MCF 10A (cell line): ENCODE data around the gene RARS2. TPM values are rescaled to one million over a fixed set of nuclear protein-coding genes. Genes with fewer than 3 reads are reported as not detected.

Source experiments
- BruUV-seq: library from RNA; stranded (reverse); fragments of 400-500 nt; replicated peaks from 2 replicates; lab custom pipeline; 2021; lab: Mats Ljungman, UMichigan
- CTCF ChIA-PET: fragments of 300-600 bp; sonication (Branson Sonifier 250); formaldehyde crosslinking; extraction: SDS; loops from one replicate; lab custom pipeline; 2021; ENCODE audit warnings: antibody characterized with exemption, inconsistent platforms; lab: Yijun Ruan, JAX
- POLR2A ChIA-PET: fragments of 300-600, 350-650 bp; sonication (Branson Sonifier 250); formaldehyde crosslinking; extraction: SDS; loops from one replicate; lab custom pipeline; 2020; ENCODE audit warnings: antibody characterized with exemption, inconsistent platforms; lab: Yijun Ruan, JAX
- DNase-seq: peaks from one replicate; pipeline ENCODE4 v3.0.0-alpha.2; 2018; ENCODE audit not compliant: unreplicated experiment
- H3K27ac Mint-ChIP-seq: one replicate; pipeline ENCODE4 v1.8.0; 2022; ENCODE audit warnings: mild to moderate bottlenecking, low read depth, mixed read lengths; ENCODE audit not compliant: unreplicated experiment
- H3K27me3 Mint-ChIP-seq: one replicate; pipeline ENCODE4 v1.8.0; 2022; ENCODE audit warnings: mixed read lengths; ENCODE audit not compliant: insufficient read depth, unreplicated experiment
- H3K36me3 Mint-ChIP-seq: one replicate; pipeline ENCODE4 v1.8.0; 2022; ENCODE audit warnings: mild to moderate bottlenecking, moderate library complexity, mixed read lengths; ENCODE audit not compliant: insufficient read depth, unreplicated experiment
- H3K4me1 Mint-ChIP-seq: one replicate; pipeline ENCODE4 v1.8.0; 2022; ENCODE audit warnings: mixed read lengths; ENCODE audit not compliant: insufficient read depth, unreplicated experiment
- H3K4me3 Mint-ChIP-seq: one replicate; pipeline ENCODE4 v1.8.0; 2022; ENCODE audit warnings: mild to moderate bottlenecking, moderate library complexity, mixed read lengths; ENCODE audit not compliant: unreplicated experiment
- H3K9me3 Mint-ChIP-seq: one replicate; pipeline ENCODE4 v1.8.0; 2022; ENCODE audit warnings: mixed read lengths; ENCODE audit not compliant: unreplicated experiment
- CTCF ChIP-seq: fragments of 200-600 bp; IDR thresholded peaks from one replicate; pipeline ENCODE4 v1.8.0; 2022; ENCODE audit warnings: antibody characterized with exemption, mild to moderate bottlenecking; ENCODE audit not compliant: unreplicated experiment
- intact Hi-C: fragments of 100-400 bp; cut with micrococcal nuclease; formaldehyde crosslinking; loops from 2 replicates; pipeline ENCODE4 v1.14.1; 2022
- total RNA-seq: library from RNA; stranded (reverse); gene quantifications from 2 replicates; pipeline ENCODE4 v1.2.3, GENCODE V29; 2022

RARS2 gene
- total RNA-seq, 1 experiment from 2014 or later = 29.9 TPM

DNA sequence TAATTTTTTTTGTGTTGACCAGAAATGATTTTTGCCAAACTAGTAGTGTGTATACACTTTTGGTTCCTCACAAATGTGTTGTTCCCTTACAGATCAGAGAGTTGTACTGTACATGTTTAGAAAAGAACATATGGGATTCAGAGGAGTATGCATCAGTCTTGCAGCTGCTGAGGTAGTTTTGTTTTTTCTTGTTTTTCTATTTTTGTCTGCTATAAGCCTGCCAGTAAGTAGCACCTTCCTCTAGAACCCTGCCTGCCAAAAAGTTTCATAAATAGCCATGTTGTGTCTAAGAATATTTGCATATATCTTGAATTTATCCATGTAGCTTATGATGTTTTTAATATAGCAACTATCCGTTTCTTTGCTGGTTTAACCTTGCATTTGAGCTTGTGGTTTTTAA lies 46.5 kb upstream of the RARS2 start:
- intact Hi-C loops = no loop called here
- Mint-ChIP-seq H3K9me3 (no peaks in the 10 kb centered on the region), H3K4me1 (no peaks in the 10 kb centered on the region), H3K4me3 (no peak overlapping the region), H3K27ac (no peak overlapping the region), H3K27me3 (no peaks in the 10 kb centered on the region), H3K36me3 (peaks cover 32% of the 10 kb centered on the region)
- CTCF ChIA-PET = interaction anchor here (1.0 kb wide), 1 partner anchor 20 kb away, joined by 3 read pairs; no protein-coding TSS in a partner anchor
- BruUV-seq = no TSS peak
- POLR2A ChIA-PET = interaction anchor here (1.4 to 1.5 kb wide), 2 partner anchors 12 to 66 kb away, joined by 4 read pairs; partner anchors contain the start of gene AKIRIN2
- no peak for TF ChIP-seq CTCF
- DNase-seq = no peak

- Mint-ChIP-seq H3K27ac (no peak overlapping the region), H3K4me1 (no peaks in the 10 kb centered on the region), H3K4me3 (no peak overlapping the region), H3K9me3 (no peaks in the 10 kb centered on the region), H3K27me3 (no peaks in the 10 kb centered on the region), H3K36me3 (peaks cover 24% of the 10 kb centered on the region)
- intact Hi-C loops = no loop called here
- no peak for DNase-seq
- POLR2A ChIA-PET = no interaction called here
- BruUV-seq = no TSS peak
- CTCF ChIA-PET = no interaction called here
- TF ChIP-seq CTCF = no peak
Measured at GRCh38 chr6:87633851-87634250, 44.1 kb upstream of the RARS2 start.

DNA sequence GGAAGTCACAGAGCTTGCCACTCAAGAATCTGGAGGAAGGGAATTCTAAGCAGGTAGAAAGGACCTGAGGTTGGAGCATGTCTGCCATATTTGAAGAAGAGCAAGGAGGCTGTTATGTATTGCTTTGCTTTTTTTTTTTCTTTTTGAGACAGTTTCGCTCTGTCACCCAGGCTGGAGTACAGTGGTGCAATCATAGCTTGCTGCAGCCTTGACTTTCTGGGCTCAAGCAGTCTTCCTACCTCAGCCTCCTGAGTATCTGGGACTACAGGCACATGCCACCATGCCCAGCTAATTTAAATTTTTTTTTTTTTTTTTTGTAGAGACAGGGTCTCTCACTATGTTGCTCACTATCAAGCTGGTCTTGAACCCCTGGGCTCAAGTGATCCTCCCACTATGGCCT lies 41.0 kb upstream of the RARS2 start:
- ChIA-PET POLR2A (interaction anchor here (1.1 kb wide), 1 partner anchor 51 kb away, joined by 3 read pairs; no protein-coding TSS in a partner anchor), CTCF (interaction anchor here (0.7 kb wide), 1 partner anchor 13 kb away, joined by 3 read pairs; no protein-coding TSS in a partner anchor)
- H3K27ac Mint-ChIP-seq = no peak overlapping the region
- H3K4me1 Mint-ChIP-seq = no peaks in the 10 kb centered on the region
- intact Hi-C loops = no loop called here
- no peak overlapping the region for H3K4me3 Mint-ChIP-seq
- H3K9me3 Mint-ChIP-seq = no peaks in the 10 kb centered on the region
- DNase-seq = no peak
- H3K36me3 Mint-ChIP-seq = peaks cover 7% of the 10 kb centered on the region
- no peak for TF ChIP-seq CTCF
- no TSS peak for BruUV-seq
- no peaks in the 10 kb centered on the region for H3K27me3 Mint-ChIP-seq

DNA sequence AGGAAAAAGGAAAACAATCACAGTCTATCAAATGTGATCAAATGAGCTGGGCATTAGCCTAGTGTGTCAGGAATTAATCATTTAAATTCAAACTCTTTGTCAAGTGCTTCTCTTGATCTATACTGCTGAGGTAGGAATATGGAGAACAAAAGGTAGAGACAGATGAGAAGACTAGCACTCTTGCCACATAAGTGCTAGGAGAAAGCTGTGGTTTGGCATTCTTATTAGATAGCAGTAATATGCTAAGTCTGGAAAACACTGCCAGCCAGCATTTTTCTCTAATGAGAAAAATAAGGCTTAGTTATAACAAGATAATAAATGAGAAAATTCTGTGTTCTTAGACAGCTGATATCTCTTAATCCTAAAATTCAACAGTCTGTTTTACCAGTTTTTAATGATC lies 39.1 kb upstream of the RARS2 start:
- H3K4me1 Mint-ChIP-seq = no peaks in the 10 kb centered on the region
- no peaks in the 10 kb centered on the region for H3K36me3 Mint-ChIP-seq
- intact Hi-C loops = no loop called here
- H3K4me3 Mint-ChIP-seq = no peak overlapping the region
- DNase-seq = no peak
- no peak for TF ChIP-seq CTCF
- POLR2A ChIA-PET = no interaction called here
- BruUV-seq = no TSS peak
- CTCF ChIA-PET = interaction anchor here (0.6 kb wide), 1 partner anchor 490 kb away, joined by 3 read pairs; no protein-coding TSS in a partner anchor
- H3K9me3 Mint-ChIP-seq = no peaks in the 10 kb centered on the region
- H3K27me3 Mint-ChIP-seq = no peaks in the 10 kb centered on the region
- H3K27ac Mint-ChIP-seq = no peak overlapping the region
